GM23338 (cell line): ENCODE data around the gene KPNA2. TPM values are rescaled to one million over a fixed set of nuclear protein-coding genes. Genes with fewer than 3 reads are reported as not detected.

ENCODE experiments used
- ATAC-seq: fragments of 200-7000 bp; cut with Tn5 transposase; 3 replicates; pipeline ENCODE4 v1.9.1; 2020
- DNase-seq: peaks from one replicate; pipeline ENCODE4 v3.0.0-alpha.2; 2015; ENCODE audit warnings: low spot score
- H2AFZ ChIP-seq: fragments of 200-600 bp; sonication (generic); 2 replicates; pipeline ENCODE4 v1.8.0; 2016; ENCODE audit warnings: antibody characterized with exemption, mild to moderate bottlenecking, moderate library complexity
- H3F3A ChIP-seq: fragments of 200-600 bp; sonication (generic); replicated peaks from 2 replicates; pipeline ENCODE4 v1.8.0; 2017; ENCODE audit warnings: antibody characterized with exemption, mixed run types, low read depth
- H3K27ac ChIP-seq: fragments of 200-600 bp; sonication (generic); 2 replicates; pipeline ENCODE4 v1.6.1; 2016; ENCODE audit warnings: low read depth
- H3K27me3 ChIP-seq: fragments of 200-600 bp; sonication (generic); 2 replicates; pipeline ENCODE4 v1.8.0; 2016; ENCODE audit warnings: mild to moderate bottlenecking, mixed run types, moderate library complexity; ENCODE audit not compliant: insufficient read depth
- H3K36me3 ChIP-seq: fragments of 200-600 bp; sonication (generic); 2 replicates; pipeline ENCODE4 v1.8.0; 2016; ENCODE audit warnings: mild to moderate bottlenecking; ENCODE audit not compliant: insufficient read depth
- H3K4me1 ChIP-seq: fragments of 200-600 bp; sonication (generic); 2 replicates; pipeline ENCODE4 v1.8.0; 2016; ENCODE audit warnings: mild to moderate bottlenecking, moderate library complexity; ENCODE audit not compliant: insufficient read depth
- H3K4me2 ChIP-seq: fragments of 200-600 bp; sonication (generic); 2 replicates; pipeline ENCODE4 v1.7.1; 2017; ENCODE audit warnings: mixed run types
- H3K4me3 ChIP-seq: fragments of 200-600 bp; sonication (generic); 2 replicates; pipeline ENCODE4 v1.6.1; 2016; ENCODE audit warnings: mixed run types
- H3K79me2 ChIP-seq: fragments of 200-600 bp; sonication (generic); replicated peaks from 2 replicates; pipeline ENCODE4 v1.8.0; 2017; ENCODE audit warnings: mild to moderate bottlenecking; ENCODE audit not compliant: insufficient read depth
- H3K9me2 ChIP-seq: fragments of 200-600 bp; sonication (generic); 2 replicates; pipeline ENCODE4 v1.8.0; 2017; ENCODE audit not compliant: insufficient read depth
- H4K20me1 ChIP-seq: fragments of 200-600 bp; sonication (generic); replicated peaks from 2 replicates; pipeline ENCODE4 v1.8.0; 2017; ENCODE audit warnings: mild to moderate bottlenecking; ENCODE audit not compliant: insufficient read depth
- H3K27ac Mint-ChIP-seq: 2 replicates; pipeline ENCODE4 v1.8.0; 2020; ENCODE audit warnings: inconsistent platforms, mild to moderate bottlenecking, moderate library complexity, mixed read lengths
- H3K27me3 Mint-ChIP-seq: 3 replicates; pipeline ENCODE4 v1.8.0; 2022; ENCODE audit warnings: low read depth, mild to moderate bottlenecking, moderate library complexity, mixed read lengths, inconsistent platforms; ENCODE audit not compliant: insufficient read depth, poor library complexity
- H3K36me3 Mint-ChIP-seq: 3 replicates; pipeline ENCODE4 v1.8.0; 2021; ENCODE audit warnings: low read depth, mild to moderate bottlenecking, inconsistent platforms, moderate library complexity, mixed read lengths
- H3K4me1 Mint-ChIP-seq: 3 replicates; pipeline ENCODE4 v1.8.0; 2020; ENCODE audit warnings: mild to moderate bottlenecking, inconsistent platforms, mixed read lengths
- H3K4me3 Mint-ChIP-seq: 3 replicates; pipeline ENCODE4 v1.8.0; 2021; ENCODE audit warnings: moderate library complexity, mild to moderate bottlenecking, inconsistent platforms, mixed read lengths
- H3K9me3 Mint-ChIP-seq: 3 replicates; pipeline ENCODE4 v1.8.0; 2020; ENCODE audit warnings: moderate library complexity, mild to moderate bottlenecking, inconsistent platforms, mixed read lengths
- CREB1 ChIP-seq: fragments of 250-450 bp; sonication (Bioruptor Pico); IDR thresholded peaks from 2 replicates; pipeline ENCODE4 v1.5.0; 2020; ENCODE audit warnings: low read depth, mild to moderate bottlenecking, moderate library complexity
- CTCF ChIP-seq, 2 experiments: fragments of 200-600 bp in 1 of 2; sonication (generic) in 1 of 2; conservative IDR thresholded peaks; 2 replicates each; pipeline versions ENCODE4 v1.5.1 to v1.6.1; 2016 to 2017; ENCODE audit warnings: antibody characterized with exemption in 2 of 2, low read depth in 2 of 2, mild to moderate bottlenecking in 2 of 2, moderate library complexity in 1 of 2
- ETS1 ChIP-seq: IDR thresholded peaks from 2 replicates; pipeline ENCODE4 v1.6.1; 2016; ENCODE audit warnings: antibody characterized with exemption
- EZH2 ChIP-seq: fragments of 200-600 bp; sonication (generic); IDR thresholded peaks from one replicate; pipeline ENCODE4 v1.8.0; 2017; ENCODE audit warnings: antibody characterized with exemption, mild to moderate bottlenecking, low read depth; ENCODE audit not compliant: unreplicated experiment
- EZH2phosphoT487 ChIP-seq: fragments of 200-600 bp; sonication (generic); IDR thresholded peaks from one replicate; pipeline ENCODE4 v1.8.1; 2018; ENCODE audit warnings: antibody characterized with exemption; ENCODE audit not compliant: unreplicated experiment
- JUNB ChIP-seq: IDR thresholded peaks from one replicate; pipeline ENCODE4 v1.6.1; 2016; ENCODE audit warnings: antibody characterized with exemption; ENCODE audit not compliant: unreplicated experiment
- NANOG ChIP-seq: IDR thresholded peaks from 2 replicates; pipeline ENCODE4 v1.6.1; 2016; ENCODE audit warnings: antibody characterized with exemption, borderline replicate concordance
- POLR2AphosphoS5 ChIP-seq: IDR thresholded peaks from 2 replicates; pipeline ENCODE4 v1.6.1; 2016; ENCODE audit warnings: antibody characterized with exemption, low read depth
- REST ChIP-seq: IDR thresholded peaks from one replicate; pipeline ENCODE4 v1.6.1; 2018; ENCODE audit warnings: antibody characterized with exemption; ENCODE audit not compliant: unreplicated experiment
- STAT1 ChIP-seq: IDR thresholded peaks from one replicate; pipeline ENCODE4 v1.6.1; 2016; ENCODE audit warnings: antibody characterized with exemption; ENCODE audit not compliant: unreplicated experiment
- ZNF114 ChIP-seq: fragments of 250-450 bp; sonication (Bioruptor Pico); IDR thresholded peaks from 2 replicates; pipeline ENCODE4 v1.5.0; 2020; ENCODE audit warnings: mild to moderate bottlenecking, moderate library complexity
- ZNF331 ChIP-seq: fragments of 250-450 bp; sonication (Bioruptor Pico); IDR thresholded peaks from 2 replicates; pipeline ENCODE4 v1.5.0; 2020; ENCODE audit warnings: low read depth, mild to moderate bottlenecking, moderate library complexity
- ZNF462 ChIP-seq: fragments of 250-450 bp; sonication (Bioruptor Pico); IDR thresholded peaks from 2 replicates; pipeline ENCODE4 v1.5.0; 2020; ENCODE audit warnings: mild to moderate bottlenecking, moderate library complexity
- polyA plus RNA-seq: library from polyadenylated mRNA; unstranded; fragments of >200 nt; fragmentation: Nextera tagmentation; extraction: Ambion mirVana; gene quantifications from 2 replicates; pipeline ENCODE4 v1.2.1, GENCODE V29; 2016
- total RNA-seq: library from RNA; depleted of rRNA; stranded (reverse); fragments of >200 nt; shearing (Covaris generic); gene quantifications from 2 replicates; pipeline ENCODE4 v1.2.3, GENCODE V29; 2014

Gene KPNA2
- total and polyA plus RNA-seq, 2 experiments from 2014 or later, result 375 to 442 TPM

DNA sequence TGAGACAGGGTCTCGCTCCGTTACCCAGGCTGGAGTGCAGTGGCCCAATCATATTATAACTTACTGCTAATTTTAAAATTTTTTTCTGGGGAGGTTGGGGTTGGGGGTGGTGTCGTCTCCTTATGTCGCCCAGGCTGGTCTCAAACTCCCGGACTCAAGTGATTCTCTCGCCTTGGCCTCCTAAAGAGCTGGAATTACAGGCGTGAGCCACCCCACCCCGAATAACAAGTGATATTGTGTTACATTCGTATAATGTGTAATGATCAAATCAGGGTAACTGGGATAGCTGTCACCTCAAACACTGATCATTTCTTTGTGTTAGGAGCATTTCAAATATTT, 16.2 kb upstream of the KPNA2 start:
- Histone ChIP-seq H3K27me3 (no peaks in the 10 kb centered on the region), H3F3A (peaks cover 2% of the 10 kb centered on the region; the same call in 1 of the 2 replicates), H3K36me3 (no peaks in the 10 kb centered on the region), H2AFZ (no peak overlapping the region), H3K9me2 (no peaks in the 10 kb centered on the region), H3K4me2 (0 out of 2 replicates have a peak overlapping the region, but pooled peaks have one; percentile 37), H4K20me1 (no peaks in the 10 kb centered on the region), H3K79me2 (no peaks in the 10 kb centered on the region), H3K27ac (no peak overlapping the region), H3K4me1 (peaks cover 6% of the 10 kb centered on the region), H3K4me3 (peak overlapping the region; percentile 32; the same call in 1 of the 2 replicates)
- Mint-ChIP-seq H3K9me3 (peaks cover 5% of the 10 kb centered on the region; the same call in 2 of the 3 replicates), H3K27ac (no peak overlapping the region), H3K27me3 (peaks cover 30% of the 10 kb centered on the region), H3K36me3 (no peaks in the 10 kb centered on the region), H3K4me1 (0 out of 3 replicates have a peak, but pooled peaks cover 4% of the 10 kb centered on the region), H3K4me3 (peak overlapping the region; percentile 79; the same call in 2 of the 3 replicates)
- DNase-seq (no peak), ATAC-seq (no peak)
- no peak for TF ChIP-seq CTCF (conservative IDR thresholded peaks at IDR 0.05; ENCODE audit: low read depth in 2 of 2)
- no peak for TF ChIP-seq JUNB
- TF ChIP-seq ZNF331, result no peak
- TF ChIP-seq EZH2, result no peak
- no peak for TF ChIP-seq REST
- no peak for TF ChIP-seq STAT1
- TF ChIP-seq CREB1 (CRISPR knock-in tag), result no peak
- no peak for TF ChIP-seq NANOG
- TF ChIP-seq POLR2AphosphoS5, result no peak
- TF ChIP-seq EZH2phosphoT487, result no peak
- no peak for TF ChIP-seq ETS1
- no peak for TF ChIP-seq ZNF462
- TF ChIP-seq ZNF114, result no peak
